Osteoblast (primary cell): Measurements from ENCODE around the gene USP28. TPM values are rescaled to one million over a fixed set of nuclear protein-coding genes. Genes with fewer than 3 reads are reported as not detected.
A peak's percentile ranks its signal among the peaks of the same experiment; 100 is the strongest.

Source experiments
- DNase-seq: peaks from one replicate; pipeline ENCODE4 v3.0.0; 2011; ENCODE audit warnings: low spot score, mixed read lengths; ENCODE audit not compliant: insufficient read length; ENCODE audit errors: missing footprints
- H2AFZ ChIP-seq: 2 replicates; pipeline ENCODE4 v1.6.0; 2011; ENCODE audit warnings: mild to moderate bottlenecking, low read length
- H3K27ac ChIP-seq: 2 replicates; pipeline ENCODE4 v1.5.1; 2011; ENCODE audit warnings: mild to moderate bottlenecking, low read depth, low read length, moderate library complexity
- H3K27me3 ChIP-seq: 2 replicates; pipeline ENCODE4 v1.6.0; 2012; ENCODE audit warnings: mild to moderate bottlenecking, control low read depth, inconsistent platforms, low read length, moderate library complexity; ENCODE audit not compliant: insufficient read depth
- H3K36me3 ChIP-seq: 2 replicates; pipeline ENCODE4 v1.5.1; 2011; ENCODE audit warnings: mild to moderate bottlenecking, low read length, control low read depth, moderate library complexity; ENCODE audit not compliant: insufficient read depth
- H3K4me1 ChIP-seq: 2 replicates; pipeline ENCODE4 v1.5.1; 2011; ENCODE audit warnings: mild to moderate bottlenecking, low read length, control low read depth, moderate library complexity; ENCODE audit not compliant: insufficient read depth
- H3K4me2 ChIP-seq: 2 replicates; pipeline ENCODE4 v1.6.0; 2011; ENCODE audit warnings: mild to moderate bottlenecking, low read length; ENCODE audit not compliant: insufficient read depth
- H3K4me3 ChIP-seq: fragments of 200-600 bp; sonication (generic); 3 replicates; pipeline ENCODE4 v1.5.1; 2012; ENCODE audit warnings: mild to moderate bottlenecking, low read length, inconsistent platforms; ENCODE audit not compliant: insufficient read depth
- H3K79me2 ChIP-seq: 2 replicates; pipeline ENCODE4 v1.6.0; 2012; ENCODE audit warnings: mild to moderate bottlenecking, low read length, control low read depth, inconsistent platforms; ENCODE audit not compliant: insufficient read depth
- H3K9me3 ChIP-seq: 2 replicates; pipeline ENCODE4 v1.5.1; 2011; ENCODE audit warnings: low read depth, low read length, control low read depth
- H4K20me1 ChIP-seq: 2 replicates; pipeline ENCODE4 v1.6.0; 2012; ENCODE audit warnings: mild to moderate bottlenecking, low read length, control low read depth; ENCODE audit not compliant: insufficient read depth
- CTCF ChIP-seq: IDR thresholded peaks from 2 replicates; pipeline ENCODE4 v1.5.1; 2011; ENCODE audit warnings: mild to moderate bottlenecking, low read depth, low read length, moderate library complexity; ENCODE audit errors: extremely low read depth
- total RNA-seq: library from RNA; depleted of rRNA; stranded (reverse); fragments of >200 nt; gene quantifications from 2 replicates; pipeline ENCODE4 v1.2.3, GENCODE V29; 2012

USP28 gene
- total RNA-seq, 1 donor, result 31.5 TPM

GRCh38 chr11:113904379-113905101 lies 29.2 kb upstream of the USP28 start, which contains the start of gene HTR3B:
HTR3B (plus strand) TSS chr11:113904796; CDS start chr11:113904934, 138 bp downstream.
- Histone ChIP-seq H2AFZ (no peak within 1 kb of the TSS), H3K9me3 (no peaks in the 10 kb centered on the region), H3K4me3 (no peak within 1 kb of the TSS), H3K79me2 (no peaks in the 10 kb centered on the region), H3K27me3 (peaks cover 25% of the 10 kb centered on the region), H3K4me2 (no peak within 1 kb of the TSS), H3K4me1 (no peaks in the 10 kb centered on the region), H4K20me1 (no peaks in the 10 kb centered on the region), H3K36me3 (no peaks in the 10 kb centered on the region), H3K27ac (no peak within 1 kb of the TSS)
- TF ChIP-seq CTCF, result no peak
- DNase-seq, result no peak

GRCh38 chr11:113901141-113901540 lies 25.8 kb upstream of the USP28 start:
- Histone ChIP-seq H3K9me3 (no peaks in the 10 kb centered on the region), H3K4me2 (no peak overlapping the region), H3K79me2 (no peaks in the 10 kb centered on the region), H3K4me3 (no peak overlapping the region), H2AFZ (no peak overlapping the region), H3K4me1 (no peaks in the 10 kb centered on the region), H3K27ac (no peak overlapping the region), H4K20me1 (no peaks in the 10 kb centered on the region), H3K27me3 (peaks cover 9% of the 10 kb centered on the region), H3K36me3 (no peaks in the 10 kb centered on the region)
- no peak for TF ChIP-seq CTCF
- DNase-seq, result no peak

GRCh38 chr11:113896156-113896879 lies 20.9 kb upstream of the USP28 start:
- Histone ChIP-seq H3K4me2 (no peak overlapping the region), H2AFZ (no peak overlapping the region), H3K36me3 (no peaks in the 10 kb centered on the region), H3K4me1 (no peaks in the 10 kb centered on the region), H3K79me2 (no peaks in the 10 kb centered on the region), H3K9me3 (no peaks in the 10 kb centered on the region), H3K4me3 (no peak overlapping the region), H4K20me1 (no peaks in the 10 kb centered on the region), H3K27me3 (peaks cover 6% of the 10 kb centered on the region), H3K27ac (no peak overlapping the region)
- DNase-seq, result peak; percentile 54
- TF ChIP-seq CTCF, result peak; percentile 84
